HT-29 (cell line): Measurements from ENCODE around the gene SLC35F1. TPM values are rescaled to one million over a fixed set of nuclear protein-coding genes. Genes with fewer than 3 reads are reported as not detected.
A peak's percentile ranks its signal among the peaks of the same experiment; 100 is the strongest.

ENCODE experiments used
- DNase-seq: peaks from one replicate; pipeline ENCODE4 v3.0.0-alpha.2; 2015; ENCODE audit warnings: low spot score
- total RNA-seq: library from RNA; depleted of rRNA; stranded (reverse); fragments of >200 nt; shearing (Covaris generic); gene quantifications from 2 replicates; pipeline ENCODE4 v1.2.3, GENCODE V29; 2014

Gene SLC35F1
- total RNA-seq, 1 experiment from 2014 or later: not detected

GRCh38 chr6:118269659-118270058, 362.6 kb downstream of the SLC35F1 start:
- DNase-seq: no peak

- DNase-seq: no peak
Measured at GRCh38 chr6:118277631-118278030, 370.6 kb downstream of the SLC35F1 start.

- DNase-seq: no peak
Measured at GRCh38 chr6:118280210-118280609, 373.1 kb downstream of the SLC35F1 start.

GRCh38 chr6:118281291-118281690, 374.2 kb downstream of the SLC35F1 start:
- DNase-seq: no peak

GRCh38 chr6:118283766-118284165, 376.7 kb downstream of the SLC35F1 start:
- DNase-seq: peak; percentile 46

- no peak for DNase-seq
Measured at GRCh38 chr6:118284736-118285360, 377.8 kb downstream of the SLC35F1 start.

- DNase-seq: no peak
Measured at GRCh38 chr6:118285791-118286190, 378.7 kb downstream of the SLC35F1 start.

GRCh38 chr6:118288355-118289124, 381.5 kb downstream of the SLC35F1 start:
- DNase-seq: no peak

- no peak for DNase-seq
Measured at GRCh38 chr6:118292558-118292957, 385.5 kb downstream of the SLC35F1 start.

- DNase-seq: no peak
Measured at GRCh38 chr6:118294906-118295305, 387.8 kb downstream of the SLC35F1 start.

GRCh38 chr6:118295336-118295735, 388.3 kb downstream of the SLC35F1 start:
- DNase-seq: no peak

- no peak for DNase-seq
Measured at GRCh38 chr6:118296129-118296901, 389.3 kb downstream of the SLC35F1 start.

- DNase-seq: no peak
Measured at GRCh38 chr6:118297821-118298220, 390.8 kb downstream of the SLC35F1 start.

GRCh38 chr6:118298476-118299427, 391.7 kb downstream of the SLC35F1 start:
- no peak for DNase-seq

- DNase-seq: no peak
Measured at GRCh38 chr6:118299457-118299856, 392.4 kb downstream of the SLC35F1 start.

GRCh38 chr6:118304321-118304720, 397.3 kb downstream of the SLC35F1 start:
- DNase-seq: no peak

GRCh38 chr6:118305081-118305480, 398.0 kb downstream of the SLC35F1 start:
- no peak for DNase-seq

- DNase-seq: no peak
Measured at GRCh38 chr6:118306392-118307238, 399.6 kb downstream of the SLC35F1 start.

- DNase-seq: no peak
Measured at GRCh38 chr6:118307581-118307980, 400.5 kb downstream of the SLC35F1 start.
